Stomach (tissue), 4 donors: ENCODE data around the gene CAPN10.

Experiments used
- POLR2A ChIP-seq, 4 donors: fragments of 450-650 bp; IDR thresholded peaks; one replicate each; pipeline ENCODE4 v1.6.1; 2016; ENCODE audit warnings: antibody characterized with exemption in 4 of 4, control low read depth in 2 of 4, mild to moderate bottlenecking in 1 of 4, moderate library complexity in 1 of 4
- TF ChIP-seq, protein P1 (sequence below), 7 experiments: fragments of 450-650 bp in 4 of 7; fragments of 200-600 bp in 3 of 7; sonication (generic) in 3 of 7; IDR thresholded peaks; one replicate each; pipeline ENCODE4 v1.5.1; 2016 to 2019; ENCODE audit warnings: antibody characterized with exemption in 7 of 7, control low read depth in 2 of 7, mild to moderate bottlenecking in 1 of 7

DNA sequence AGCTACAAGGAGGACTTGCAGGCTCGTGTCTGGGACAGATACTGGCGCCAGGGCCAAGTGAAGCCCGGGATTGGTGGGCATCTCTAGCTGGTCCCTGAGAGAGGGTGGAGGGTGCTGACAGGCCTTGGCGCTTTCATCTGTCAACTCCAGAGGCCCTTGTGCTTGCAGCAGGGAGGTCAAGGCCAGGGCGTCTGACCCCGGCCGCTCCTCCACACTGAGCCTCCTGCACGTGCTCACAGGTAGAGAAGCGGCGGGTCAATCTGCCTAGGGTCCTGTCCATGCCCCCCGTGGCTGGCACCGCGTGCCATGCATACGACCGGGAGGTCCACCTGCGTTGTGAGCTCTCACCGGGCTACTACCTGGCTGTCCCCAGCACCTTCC is 9.5 kb downstream of the CAPN10 start:
- TF ChIP-seq POLR2A (IDR thresholded peaks at IDR 0.05): no peak
- TF ChIP-seq, protein P1, sequence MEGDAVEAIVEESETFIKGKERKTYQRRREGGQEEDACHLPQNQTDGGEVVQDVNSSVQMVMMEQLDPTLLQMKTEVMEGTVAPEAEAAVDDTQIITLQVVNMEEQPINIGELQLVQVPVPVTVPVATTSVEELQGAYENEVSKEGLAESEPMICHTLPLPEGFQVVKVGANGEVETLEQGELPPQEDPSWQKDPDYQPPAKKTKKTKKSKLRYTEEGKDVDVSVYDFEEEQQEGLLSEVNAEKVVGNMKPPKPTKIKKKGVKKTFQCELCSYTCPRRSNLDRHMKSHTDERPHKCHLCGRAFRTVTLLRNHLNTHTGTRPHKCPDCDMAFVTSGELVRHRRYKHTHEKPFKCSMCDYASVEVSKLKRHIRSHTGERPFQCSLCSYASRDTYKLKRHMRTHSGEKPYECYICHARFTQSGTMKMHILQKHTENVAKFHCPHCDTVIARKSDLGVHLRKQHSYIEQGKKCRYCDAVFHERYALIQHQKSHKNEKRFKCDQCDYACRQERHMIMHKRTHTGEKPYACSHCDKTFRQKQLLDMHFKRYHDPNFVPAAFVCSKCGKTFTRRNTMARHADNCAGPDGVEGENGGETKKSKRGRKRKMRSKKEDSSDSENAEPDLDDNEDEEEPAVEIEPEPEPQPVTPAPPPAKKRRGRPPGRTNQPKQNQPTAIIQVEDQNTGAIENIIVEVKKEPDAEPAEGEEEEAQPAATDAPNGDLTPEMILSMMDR (IDR thresholded peaks at IDR 0.05): no peak
